Ascending aorta (tissue), 2 donors: ENCODE measurements around the gene HDLBP. TPM values are rescaled to one million over a fixed set of nuclear protein-coding genes. Genes with fewer than 3 reads are reported as not detected.

ENCODE experiments used
- DNase-seq, 2 donors: peaks; one replicate each; pipeline ENCODE4 v3.0.0-alpha.2; 2019; ENCODE audit warnings: low spot score in 2 of 2
- H3K27ac ChIP-seq, 2 donors: fragments of 200-600 bp; sonication (generic); one replicate each; pipeline ENCODE4 v1.5.1; 2016 to 2017; ENCODE audit warnings: mild to moderate bottlenecking in 1 of 2
- H3K27me3 ChIP-seq: fragments of 200-600 bp; sonication (generic); one replicate; pipeline ENCODE4 v1.5.1; 2017
- H3K36me3 ChIP-seq, 2 donors: fragments of 200-600 bp; sonication (generic); one replicate each; pipeline ENCODE4 v1.5.1; 2016
- H3K4me1 ChIP-seq, 2 donors: fragments of 200-600 bp; sonication (generic); one replicate each; pipeline ENCODE4 v1.5.1; 2016 to 2017; ENCODE audit warnings: mild to moderate bottlenecking in 1 of 2
- H3K4me3 ChIP-seq, 2 donors: fragments of 200-600 bp; sonication (generic); one replicate each; pipeline ENCODE4 v1.5.1; 2016 to 2017; ENCODE audit warnings: mild to moderate bottlenecking in 1 of 2
- H3K9me3 ChIP-seq, 2 donors: fragments of 200-600 bp; sonication (generic); one replicate each; pipeline ENCODE4 v1.5.1; 2016
- intact Hi-C: fragments of 100-400 bp; cut with DNase I; formaldehyde crosslinking; loops from one replicate; pipeline ENCODE4 v1.15.1; 2023
- total RNA-seq: library from RNA; depleted of rRNA; stranded (reverse); fragments of >200 nt; gene quantifications from one replicate; pipeline ENCODE4 v1.1.0, GENCODE V29; 2016
- TF ChIP-seq, protein P1 (sequence below), 3 experiments: fragments of 200-600 bp in 2 of 3; fragments of 450-650 bp in 1 of 3; sonication (generic) in 2 of 3; IDR thresholded peaks; one replicate each; pipeline ENCODE4 v1.5.1; 2016 to 2019; ENCODE audit warnings: antibody characterized with exemption in 3 of 3, mild to moderate bottlenecking in 1 of 3, moderate library complexity in 1 of 3

Gene HDLBP
- total RNA-seq, 1 donor from 2014 or later: 308 TPM

- Histone ChIP-seq H3K27me3 (no peaks in the 10 kb centered on the region), H3K27ac (no peak overlapping the region), H3K36me3 (peaks cover 0 to 7% of the 10 kb centered on the region in 2 donors), H3K4me3 (peak overlapping the region; percentile 69 to 79), H3K4me1 (peaks cover 8 to 31% of the 10 kb centered on the region in 2 donors), H3K9me3 (no peaks in the 10 kb centered on the region)
- TF ChIP-seq, protein P1, sequence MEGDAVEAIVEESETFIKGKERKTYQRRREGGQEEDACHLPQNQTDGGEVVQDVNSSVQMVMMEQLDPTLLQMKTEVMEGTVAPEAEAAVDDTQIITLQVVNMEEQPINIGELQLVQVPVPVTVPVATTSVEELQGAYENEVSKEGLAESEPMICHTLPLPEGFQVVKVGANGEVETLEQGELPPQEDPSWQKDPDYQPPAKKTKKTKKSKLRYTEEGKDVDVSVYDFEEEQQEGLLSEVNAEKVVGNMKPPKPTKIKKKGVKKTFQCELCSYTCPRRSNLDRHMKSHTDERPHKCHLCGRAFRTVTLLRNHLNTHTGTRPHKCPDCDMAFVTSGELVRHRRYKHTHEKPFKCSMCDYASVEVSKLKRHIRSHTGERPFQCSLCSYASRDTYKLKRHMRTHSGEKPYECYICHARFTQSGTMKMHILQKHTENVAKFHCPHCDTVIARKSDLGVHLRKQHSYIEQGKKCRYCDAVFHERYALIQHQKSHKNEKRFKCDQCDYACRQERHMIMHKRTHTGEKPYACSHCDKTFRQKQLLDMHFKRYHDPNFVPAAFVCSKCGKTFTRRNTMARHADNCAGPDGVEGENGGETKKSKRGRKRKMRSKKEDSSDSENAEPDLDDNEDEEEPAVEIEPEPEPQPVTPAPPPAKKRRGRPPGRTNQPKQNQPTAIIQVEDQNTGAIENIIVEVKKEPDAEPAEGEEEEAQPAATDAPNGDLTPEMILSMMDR (IDR thresholded peaks at IDR 0.05): no peak
- DNase-seq: no peak
- intact Hi-C loops: loop anchor here (2.0 to 10.0 kb wide), 3 partner anchors 85 to 377 kb away; partner anchors contain the start of genes D2HGDH and STK25
Observed at GRCh38 chr2:241357531-241357930, 42.1 kb upstream of the HDLBP start.

GRCh38 chr2:241356871-241357260 lies 41.4 kb upstream of the HDLBP start:
- peaks cover under 1 to 14% of the 10 kb centered on the region in 2 donors for H3K36me3 ChIP-seq
- H3K9me3 ChIP-seq: no peaks in the 10 kb centered on the region
- TF ChIP-seq, protein P1 (IDR thresholded peaks at IDR 0.05): no peak
- peaks cover 8 to 31% of the 10 kb centered on the region in 2 donors for H3K4me1 ChIP-seq
- intact Hi-C loops: loop anchor here (1.0 to 10.0 kb wide), 7 partner anchors 22 to 378 kb away; partner anchors contain the start of genes ATG4B, D2HGDH, HDLBP and SEPTIN2
- no peaks in the 10 kb centered on the region for H3K27me3 ChIP-seq
- peak overlapping the region; percentile 69 to 79 for H3K4me3 ChIP-seq
- peak overlapping the region; percentile 90 for H3K27ac ChIP-seq
- DNase-seq: no peak

GRCh38 chr2:241355983-241356870 lies 40.8 kb upstream of the HDLBP start, which contains the start of gene FARP2:
Gene FARP2, plus strand, starts transcription at chr2:241356285. Its CDS starts 16,823 bp downstream, at chr2:241373108.
- DNase-seq: peak; percentile 99 to 100
- intact Hi-C loops: loop anchor here (1.0 to 10.0 kb wide), 7 partner anchors 23 to 379 kb away; partner anchors contain the start of genes ATG4B, D2HGDH, HDLBP and SEPTIN2
- Histone ChIP-seq H3K4me1 (peaks cover 8 to 31% of the 10 kb centered on the region in 2 donors), H3K9me3 (no peaks in the 10 kb centered on the region), H3K27ac (peak within 1 kb of the TSS; percentile 90), H3K36me3 (peaks cover 7 to 20% of the 10 kb centered on the region in 2 donors), H3K4me3 (peak within 1 kb of the TSS; percentile 69 to 79), H3K27me3 (no peaks in the 10 kb centered on the region)
- TF ChIP-seq, protein P1 (IDR thresholded peaks at IDR 0.05): no peak

GRCh38 chr2:241354668-241355658 lies 39.5 kb upstream of the HDLBP start:
- Histone ChIP-seq H3K4me1 (peaks cover 8 to 31% of the 10 kb centered on the region in 2 donors), H3K36me3 (peaks cover 20 to 33% of the 10 kb centered on the region in 2 donors), H3K4me3 (peak overlapping the region; percentile 34 to 36), H3K27me3 (no peaks in the 10 kb centered on the region), H3K9me3 (no peaks in the 10 kb centered on the region), H3K27ac (peak overlapping the region; percentile 75 to 84)
- TF ChIP-seq, protein P1 (IDR thresholded peaks at IDR 0.05): peak in 1 of 3 experiments; percentile 7
- DNase-seq: peak; percentile 51 to 90
- intact Hi-C loops: loop anchor here (5.0 to 10.0 kb wide), 2 partner anchors 152 to 380 kb away; partner anchors contain the start of genes D2HGDH and STK25

- Histone ChIP-seq H3K9me3 (no peaks in the 10 kb centered on the region), H3K27me3 (no peaks in the 10 kb centered on the region), H3K4me3 (no peak overlapping the region), H3K36me3 (peaks cover 47 to 60% of the 10 kb centered on the region in 2 donors), H3K4me1 (peaks cover under 1 to 8% of the 10 kb centered on the region in 2 donors), H3K27ac (no peak overlapping the region)
- DNase-seq: no peak
- TF ChIP-seq, protein P1 (IDR thresholded peaks at IDR 0.05): no peak
- intact Hi-C loops: loop anchor here (10.0 kb wide), 1 partner anchor 383 kb away; the partner anchor contains the start of gene D2HGDH
Observed at GRCh38 chr2:241352227-241352626, 36.8 kb upstream of the HDLBP start.
